ENCODE results near the gene SGMS2. TPM values are rescaled to one million over a fixed set of nuclear protein-coding genes. Genes with fewer than 3 reads are reported as not detected.
A peak's percentile ranks its signal among the peaks of the same experiment; 100 is the strongest.
"Not testable (repeated sequence)": the region's sequence is repeated elsewhere in the genome, so short reads cannot be mapped to it uniquely, and the experiment has no call there.

The SGMS2 gene
- total RNA-seq, 1 donor from 2014 or later: 1.1 TPM

DNA sequence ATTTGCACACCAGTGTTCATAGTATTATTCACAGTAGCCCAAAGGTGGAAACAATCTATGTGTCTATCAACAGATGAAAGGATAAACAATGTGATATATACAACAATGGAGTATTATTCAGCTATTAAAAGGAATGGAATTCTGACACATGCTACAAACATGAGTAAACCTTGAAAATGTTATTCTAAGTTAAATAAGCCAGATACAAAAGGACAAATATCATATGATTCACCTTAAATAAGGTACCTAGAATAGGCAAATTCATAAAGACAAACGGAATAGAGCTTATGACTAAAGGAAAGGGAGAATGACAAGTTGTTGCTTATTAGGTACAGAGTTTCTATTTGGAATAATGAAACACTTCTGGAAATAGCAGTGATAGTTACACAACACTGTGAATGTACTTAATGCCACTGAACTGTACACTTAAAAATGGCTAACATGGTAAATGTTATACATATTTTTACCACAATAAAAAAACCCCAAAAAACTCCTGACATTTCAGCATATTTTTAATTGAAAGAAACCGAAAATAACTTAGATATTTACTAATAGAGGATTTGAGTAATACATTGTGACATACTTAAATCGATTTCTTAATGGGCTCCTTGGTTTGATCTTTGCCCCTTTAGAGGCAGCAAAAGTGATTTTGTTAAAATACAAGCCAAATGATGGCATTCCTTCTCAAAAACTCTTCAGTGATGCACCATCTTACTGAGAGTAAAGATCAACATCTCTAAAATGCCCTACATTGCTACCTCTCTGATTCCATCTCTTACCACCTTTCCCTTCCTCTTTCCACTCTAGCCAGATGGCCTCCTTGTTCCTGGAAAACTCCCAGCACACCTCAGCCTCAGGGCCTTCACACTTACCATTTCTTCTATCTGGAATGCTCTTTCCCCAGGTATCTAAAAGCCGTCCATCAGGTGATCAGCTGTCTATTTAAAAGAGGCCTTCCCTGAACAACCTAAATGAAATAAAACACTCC, 98.0 kb downstream of the SGMS2 start:
- Histone ChIP-seq H4K20me1 (ENCODE audit: low read depth) (no peaks in the 10 kb centered on the region), H3K4me1 (no peaks in the 10 kb centered on the region), H3K9me3 (ENCODE audit: low read depth) (peaks cover 7% of the 10 kb centered on the region), H3K27ac (no peak overlapping the region), H3K9ac (no peak overlapping the region), H3K36me3 (no peaks in the 10 kb centered on the region), H3F3A (ENCODE audit: low read depth) (no peaks in the 10 kb centered on the region), H3K4me3 (no peak overlapping the region), H3K4me2 (no peak overlapping the region), H3K27me3 (no peaks in the 10 kb centered on the region), H3K79me2 (ENCODE audit: low read depth) (no peaks in the 10 kb centered on the region), H2AFZ (replicated peaks) (no peak overlapping the region)
- H3K27me3 Mint-ChIP-seq (ENCODE audit: insufficient read depth, low read depth): no peaks in the 10 kb centered on the region
- DNase-seq (ENCODE audit: low spot score): no peak
- H3K4me1 Mint-ChIP-seq: no peaks in the 10 kb centered on the region
- H3K4me3 Mint-ChIP-seq: no peak overlapping the region
- H3K9me3 Mint-ChIP-seq: peaks cover 9% of the 10 kb centered on the region
- no peaks in the 10 kb centered on the region for H3K36me3 Mint-ChIP-seq
- TF ChIP-seq EZH2phosphoT487 (IDR thresholded peaks at IDR 0.05) (no peak), EZH2 (IDR thresholded peaks at IDR 0.05) (no peak)
- TF ChIP-seq, protein P1, sequence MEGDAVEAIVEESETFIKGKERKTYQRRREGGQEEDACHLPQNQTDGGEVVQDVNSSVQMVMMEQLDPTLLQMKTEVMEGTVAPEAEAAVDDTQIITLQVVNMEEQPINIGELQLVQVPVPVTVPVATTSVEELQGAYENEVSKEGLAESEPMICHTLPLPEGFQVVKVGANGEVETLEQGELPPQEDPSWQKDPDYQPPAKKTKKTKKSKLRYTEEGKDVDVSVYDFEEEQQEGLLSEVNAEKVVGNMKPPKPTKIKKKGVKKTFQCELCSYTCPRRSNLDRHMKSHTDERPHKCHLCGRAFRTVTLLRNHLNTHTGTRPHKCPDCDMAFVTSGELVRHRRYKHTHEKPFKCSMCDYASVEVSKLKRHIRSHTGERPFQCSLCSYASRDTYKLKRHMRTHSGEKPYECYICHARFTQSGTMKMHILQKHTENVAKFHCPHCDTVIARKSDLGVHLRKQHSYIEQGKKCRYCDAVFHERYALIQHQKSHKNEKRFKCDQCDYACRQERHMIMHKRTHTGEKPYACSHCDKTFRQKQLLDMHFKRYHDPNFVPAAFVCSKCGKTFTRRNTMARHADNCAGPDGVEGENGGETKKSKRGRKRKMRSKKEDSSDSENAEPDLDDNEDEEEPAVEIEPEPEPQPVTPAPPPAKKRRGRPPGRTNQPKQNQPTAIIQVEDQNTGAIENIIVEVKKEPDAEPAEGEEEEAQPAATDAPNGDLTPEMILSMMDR (IDR thresholded peaks at IDR 0.05): no peak
- H3K27ac Mint-ChIP-seq: no peak overlapping the region

- not testable (repeated sequence) for H3K27me3 Mint-ChIP-seq (ENCODE audit: insufficient read depth, low read depth); H3K4me2 ChIP-seq; H3K4me1 Mint-ChIP-seq; H3K4me3 Mint-ChIP-seq; H3K36me3 Mint-ChIP-seq; H2AFZ ChIP-seq (replicated peaks); H4K20me1 ChIP-seq (ENCODE audit: low read depth); DNase-seq (ENCODE audit: low spot score); H3K79me2 ChIP-seq (ENCODE audit: low read depth); H3K27ac Mint-ChIP-seq; H3K4me3 ChIP-seq; H3K27ac ChIP-seq; H3F3A ChIP-seq (ENCODE audit: low read depth); H3K9ac ChIP-seq; H3K9me3 ChIP-seq (ENCODE audit: low read depth); H3K9me3 Mint-ChIP-seq; H3K4me1 ChIP-seq; H3K36me3 ChIP-seq
- peaks cover 11% of the 10 kb centered on the region for H3K27me3 ChIP-seq
Observed at GRCh38 chr4:107925713-107926112, 101.0 kb downstream of the SGMS2 start.

DNA sequence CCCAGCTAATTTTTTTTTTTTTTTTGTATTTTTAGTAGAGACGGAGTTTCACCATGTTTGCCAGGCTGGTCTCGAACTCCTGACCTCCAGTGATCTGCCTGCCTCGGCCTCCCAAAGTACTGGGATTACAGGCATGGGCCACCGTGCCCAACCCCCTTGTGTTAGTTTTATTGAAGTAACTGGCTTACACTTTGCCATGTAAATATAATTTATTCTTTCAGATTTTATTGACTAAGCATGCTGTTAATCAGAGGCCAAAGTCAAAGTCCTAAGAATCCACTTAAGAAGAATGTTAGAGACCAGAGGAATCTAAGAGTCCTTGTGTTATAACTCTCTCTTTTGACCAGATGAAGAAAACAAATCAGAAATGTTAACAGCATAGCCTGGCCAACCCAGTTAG, 102.1 kb downstream of the SGMS2 start:
- not testable (repeated sequence) for H3K9me3 ChIP-seq (ENCODE audit: low read depth); H3K4me2 ChIP-seq; H3K4me1 Mint-ChIP-seq; H4K20me1 ChIP-seq (ENCODE audit: low read depth); H2AFZ ChIP-seq (replicated peaks); DNase-seq (ENCODE audit: low spot score); H3K27me3 Mint-ChIP-seq (ENCODE audit: insufficient read depth, low read depth); H3K79me2 ChIP-seq (ENCODE audit: low read depth); H3K36me3 ChIP-seq; H3K4me1 ChIP-seq; H3K9ac ChIP-seq; H3K36me3 Mint-ChIP-seq; H3K4me3 Mint-ChIP-seq; H3K27ac ChIP-seq; H3F3A ChIP-seq (ENCODE audit: low read depth); H3K4me3 ChIP-seq; H3K27ac Mint-ChIP-seq; H3K9me3 Mint-ChIP-seq
- peaks cover 17% of the 10 kb centered on the region for H3K27me3 ChIP-seq

DNA sequence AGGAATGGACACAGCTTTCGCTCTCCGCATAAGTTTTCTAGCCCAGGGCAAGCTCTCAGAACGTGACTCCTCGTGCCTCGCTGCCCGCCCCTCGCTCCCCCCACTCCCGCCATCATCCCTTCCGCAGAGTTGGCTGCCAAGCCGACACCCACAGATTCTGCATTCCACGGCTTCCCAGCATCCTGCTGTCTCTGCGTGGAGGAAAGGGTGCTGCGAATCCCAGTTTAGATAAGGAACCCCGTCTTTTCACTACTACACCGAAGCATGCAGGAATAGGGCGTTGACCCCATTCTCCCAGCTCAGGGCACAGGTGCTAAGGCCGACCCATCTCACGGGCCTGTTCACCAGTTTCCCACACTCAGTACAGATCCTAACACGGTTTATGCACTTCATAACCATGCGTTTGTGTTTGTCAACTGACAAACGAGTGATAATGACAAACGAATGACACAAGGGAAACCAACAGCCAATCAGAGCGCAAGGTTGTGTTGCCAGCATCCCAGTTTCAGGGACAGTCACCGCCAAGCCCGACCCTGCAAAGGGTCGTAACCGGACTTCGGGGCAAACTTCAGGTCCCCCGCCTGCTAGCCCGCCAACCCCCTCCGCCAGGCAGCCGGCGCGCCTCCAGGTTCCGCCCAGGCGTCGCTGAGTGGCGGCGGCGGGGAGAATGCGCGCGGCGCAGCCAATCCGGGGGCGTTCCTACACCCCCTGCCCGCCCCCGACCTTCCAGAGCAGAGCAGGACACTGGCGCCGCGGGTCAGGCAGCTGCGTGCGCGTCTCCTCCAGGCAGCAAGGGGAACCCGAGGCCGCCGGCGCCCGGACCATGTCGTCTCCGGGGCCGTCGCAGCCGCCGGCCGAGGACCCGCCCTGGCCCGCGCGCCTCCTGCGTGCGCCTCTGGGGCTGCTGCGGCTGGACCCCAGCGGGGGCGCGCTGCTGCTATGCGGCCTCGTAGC, 106.4 kb downstream of the SGMS2 start, which contains the start of gene CYP2U1:
Gene CYP2U1, plus strand, starts transcription at position 729 of the 954 bp plus-strand sequence. Its CDS starts 95 bp downstream, at position 824.
- peak within 1 kb of the TSS; percentile 90 for H3K4me3 Mint-ChIP-seq
- Histone ChIP-seq H3K4me3 (peak within 1 kb of the TSS; percentile 64), H4K20me1 (ENCODE audit: low read depth) (no peaks in the 10 kb centered on the region), H3K27ac (no peak within 1 kb of the TSS), H3F3A (ENCODE audit: low read depth) (no peaks in the 10 kb centered on the region), H3K9ac (no peak within 1 kb of the TSS), H3K9me3 (ENCODE audit: low read depth) (no peaks in the 10 kb centered on the region), H3K4me2 (peak within 1 kb of the TSS; percentile 93), H3K27me3 (peaks cover 31% of the 10 kb centered on the region), H3K36me3 (no peaks in the 10 kb centered on the region), H2AFZ (replicated peaks) (peak within 1 kb of the TSS; percentile 90), H3K4me1 (peaks cover 12% of the 10 kb centered on the region), H3K79me2 (ENCODE audit: low read depth) (no peaks in the 10 kb centered on the region)
- no peak within 1 kb of the TSS for H3K27ac Mint-ChIP-seq
- no peaks in the 10 kb centered on the region for H3K9me3 Mint-ChIP-seq
- TF ChIP-seq, protein P1 (IDR thresholded peaks at IDR 0.05): peak; percentile 22
- TF ChIP-seq EZH2 (IDR thresholded peaks at IDR 0.05): peak; percentile 55
- no peak for TF ChIP-seq EZH2phosphoT487 (IDR thresholded peaks at IDR 0.05)
- peak; percentile 96 for DNase-seq (ENCODE audit: low spot score)
- H3K27me3 Mint-ChIP-seq (ENCODE audit: insufficient read depth, low read depth): no peaks in the 10 kb centered on the region
- H3K4me1 Mint-ChIP-seq: peaks cover 15% of the 10 kb centered on the region
- peaks cover 9% of the 10 kb centered on the region for H3K36me3 Mint-ChIP-seq

All from neural progenitor cell (in vitro differentiated cells).